Endothelial cell of umbilical vein (primary cell): ENCODE measurements around the gene MPZL2. TPM values are rescaled to one million over a fixed set of nuclear protein-coding genes. Genes with fewer than 3 reads are reported as not detected.

Experiments used
- BruUV-seq: library from RNA; stranded (reverse); fragments of 400-500 nt; replicated peaks from 2 replicates; lab custom pipeline; 2021; lab: Mats Ljungman, UMichigan
- CTCF ChIA-PET: fragments of 300-600, 350-600 bp; sonication (Branson Sonifier 250); formaldehyde crosslinking; loops from one replicate; lab custom pipeline; 2021; ENCODE audit warnings: antibody characterized with exemption, inconsistent platforms; lab: Charles Lee
- POLR2A ChIA-PET: fragments of 300-600, 350-600 bp; sonication (Branson Sonifier 250); formaldehyde crosslinking; loops from one replicate; lab custom pipeline; 2021; ENCODE audit warnings: antibody characterized with exemption, inconsistent platforms; lab: Charles Lee
- DNase-seq: peaks from one replicate; pipeline ENCODE4 v3.0.0-alpha.2; 2011; ENCODE audit warnings: low read depth, low spot score
- FAIRE-seq: peaks from 2 replicates; lab custom pipeline; 2011; peaks lifted over from hg19 to GRCh38; lab: Jason Lieb, UNC
- H2AFZ ChIP-seq: 2 replicates; pipeline ENCODE4 v1.6.0; 2012; ENCODE audit warnings: low read depth, low read length, control low read depth, inconsistent platforms
- H3K27ac ChIP-seq: 2 replicates; pipeline ENCODE4 v1.5.1; 2011; ENCODE audit warnings: low read depth, mild to moderate bottlenecking, control low read depth, low read length, moderate library complexity; ENCODE audit not compliant: insufficient read depth
- H3K27me3 ChIP-seq, 2 experiments: 2 replicates each; pipeline versions ENCODE4 v1.6.0 to v1.6.1; 2011; ENCODE audit warnings: low read length in 2 of 2, mixed read lengths in 1 of 2; ENCODE audit not compliant: control insufficient read depth in 2 of 2, insufficient read depth in 2 of 2
- H3K36me3 ChIP-seq, 2 experiments: 2 replicates in 1 of 2; 3 replicates in 1 of 2; pipeline ENCODE4 v1.5.1; 2011; ENCODE audit warnings: low read length in 2 of 2, mild to moderate bottlenecking in 1 of 2, moderate library complexity in 1 of 2; ENCODE audit not compliant: control insufficient read depth in 2 of 2, insufficient read depth in 2 of 2; ENCODE audit errors: extremely low read depth in 1 of 2
- H3K4me1 ChIP-seq: 3 replicates; pipeline ENCODE4 v1.5.1; 2011; ENCODE audit warnings: mild to moderate bottlenecking, low read length; ENCODE audit not compliant: control insufficient read depth, insufficient read depth; ENCODE audit errors: extremely low read depth
- H3K4me2 ChIP-seq: 2 replicates; pipeline ENCODE4 v1.6.1; 2011; ENCODE audit warnings: low read length, control low read depth, mixed read lengths; ENCODE audit not compliant: insufficient read depth
- H3K4me3 ChIP-seq, 3 experiments: fragments of 200-600 bp in 1 of 3; sonication (generic), shearing (Covaris generic) in 1 of 3; replicated peaks in 1 of 3; 2 replicates each; pipeline ENCODE4 v1.5.1; 2011 to 2016; ENCODE audit warnings: control low read depth in 3 of 3, low read length in 3 of 3, mild to moderate bottlenecking in 2 of 3, inconsistent platforms in 1 of 3, low read depth in 1 of 3, moderate library complexity in 1 of 3; ENCODE audit not compliant: insufficient read depth in 1 of 3
- H3K79me2 ChIP-seq: 2 replicates; pipeline ENCODE4 v1.6.0; 2012; ENCODE audit warnings: low read length, inconsistent platforms; ENCODE audit not compliant: control insufficient read depth, insufficient read depth
- H3K9ac ChIP-seq: replicated peaks from 2 replicates; pipeline ENCODE3; 2011; ENCODE audit warnings: low read length, control low read depth; ENCODE audit not compliant: insufficient read depth; ENCODE audit errors: extremely low read depth
- H3K9me1 ChIP-seq: replicated peaks from 3 replicates; pipeline ENCODE4 v1.6.0; 2011; ENCODE audit warnings: mild to moderate bottlenecking, low read length; ENCODE audit not compliant: control insufficient read depth, insufficient read depth; ENCODE audit errors: extremely low read depth
- H3K9me3 ChIP-seq: replicated peaks from 2 replicates; pipeline ENCODE4 v1.5.1; 2012; ENCODE audit warnings: low read length, inconsistent platforms; ENCODE audit not compliant: control insufficient read depth, insufficient read depth
- H4K20me1 ChIP-seq: replicated peaks from 2 replicates; pipeline ENCODE3; 2011; ENCODE audit warnings: mild to moderate bottlenecking, low read length; ENCODE audit not compliant: control insufficient read depth, insufficient read depth; ENCODE audit errors: extremely low read depth
- CTCF ChIP-seq, 2 donors: IDR thresholded peaks; 1 replicate in 1 of 2; 2 replicates in 1 of 2; pipeline ENCODE4 v1.5.1; 2011; ENCODE audit warnings: low read length in 2 of 2, mild to moderate bottlenecking in 2 of 2, moderate library complexity in 2 of 2, control low read depth in 1 of 2, inconsistent platforms in 1 of 2, low read depth in 1 of 2; ENCODE audit not compliant: insufficient read depth in 1 of 2; ENCODE audit errors: extremely low read depth in 1 of 2
- EZH2 ChIP-seq: IDR thresholded peaks from 2 replicates; pipeline ENCODE4 v1.6.1; 2012; ENCODE audit warnings: borderline replicate concordance, low read depth, mild to moderate bottlenecking, moderate library complexity, low read length, inconsistent platforms; ENCODE audit not compliant: severe bottlenecking
- FOS ChIP-seq: IDR thresholded peaks from 2 replicates; pipeline ENCODE4 v1.6.1; 2011; ENCODE audit warnings: mild to moderate bottlenecking, low read length, moderate library complexity, borderline replicate concordance; ENCODE audit not compliant: insufficient read depth
- GATA2 ChIP-seq: IDR thresholded peaks from 2 replicates; pipeline ENCODE4 v1.7.0; 2011; ENCODE audit warnings: low read depth, mild to moderate bottlenecking, moderate library complexity, mixed read lengths, low read length; ENCODE audit not compliant: insufficient read length, insufficient read depth
- JUN ChIP-seq: IDR thresholded peaks from 2 replicates; pipeline ENCODE4 v1.6.1; 2011; ENCODE audit warnings: borderline replicate concordance, low read depth; ENCODE audit not compliant: insufficient read length, insufficient read depth
- MAX ChIP-seq: IDR thresholded peaks from 2 replicates; pipeline ENCODE4 v1.6.1; 2011; ENCODE audit not compliant: insufficient read depth, insufficient read length
- MYC ChIP-seq: IDR thresholded peaks from one replicate; pipeline ENCODE4 v1.6.1; 2011; ENCODE audit warnings: mild to moderate bottlenecking, low read depth, low read length
- POLR2A ChIP-seq: IDR thresholded peaks from 2 replicates; pipeline ENCODE4 v1.6.1; 2012; ENCODE audit warnings: low read depth, mild to moderate bottlenecking, control low read depth, low read length
- POLR2AphosphoS5 ChIP-seq: IDR thresholded peaks from 2 replicates; pipeline ENCODE4 v1.6.1; 2012; ENCODE audit warnings: low read depth, mild to moderate bottlenecking, control low read depth, low read length, moderate library complexity; ENCODE audit not compliant: insufficient read depth
- dilution Hi-C: fragments of 300-500 bp; cut with MboI; formaldehyde crosslinking; loops from one replicate; pipeline ENCODE4 v1.15.0; 2019; ENCODE audit warnings: low sequenced_read_pairs; ENCODE audit not compliant: extremely low pct_ligation_motif_present
- intact Hi-C: fragments of 100-400 bp; cut with micrococcal nuclease; formaldehyde crosslinking; loops from one replicate; pipeline ENCODE4 v1.10.0; 2022
- polyA plus RNA-seq, 4 experiments: library from polyadenylated mRNA; depleted of rRNA in 3 of 4; stranded (reverse) in 3 of 4; unstranded in 1 of 4; fragments of >200 nt; gene quantifications; 2 replicates each; pipeline versions ENCODE4 v1.2.1 to v1.2.3, GENCODE V29; 2011 to 2012; ENCODE audit warnings: missing spikeins in 1 of 4
- total RNA-seq: library from RNA; stranded (reverse); gene quantifications from 2 replicates; pipeline ENCODE4 v1.2.3, GENCODE V29; 2021

The MPZL2 gene
- total and polyA plus RNA-seq, 2 donors (not counting 3 experiments of a cell fraction or from before 2014, with no cell fraction given): 21.0 to 49.5 TPM

GRCh38 chr11:118277312-118277711, 13.2 kb upstream of the MPZL2 start:
- intact Hi-C loops: no loop called here
- ChIA-PET CTCF (interaction anchor here (0.5 to 4.4 kb wide), 11 partner anchors 9 to 79 kb away, joined by 3 to 43 read pairs (median 3); partner anchors contain the start of gene MPZL2), POLR2A (interaction anchor here (0.7 to 1.0 kb wide), 2 partner anchors 12 to 961 kb away, joined by 3 to 7 read pairs; no protein-coding TSS in a partner anchor)
- FAIRE-seq (peak; percentile 85), DNase-seq (peak; percentile 83)
- H3K36me3 ChIP-seq: no peaks in the 10 kb centered on the region
- H3K27me3 ChIP-seq: no peaks in the 10 kb centered on the region
- H3K79me2 ChIP-seq: no peaks in the 10 kb centered on the region
- no peaks in the 10 kb centered on the region for H4K20me1 ChIP-seq
- H3K27ac ChIP-seq: peak overlapping the region; percentile 72
- dilution Hi-C loops: no loop called here
- no peaks in the 10 kb centered on the region for H3K9me1 ChIP-seq
- no TSS peak for BruUV-seq
- H3K9me3 ChIP-seq: no peaks in the 10 kb centered on the region
- H3K4me1 ChIP-seq: peaks cover 42% of the 10 kb centered on the region
- peak overlapping the region; percentile 47 for H3K4me2 ChIP-seq
- no peak for TF ChIP-seq EZH2
- peak; percentile 80 for TF ChIP-seq JUN
- TF ChIP-seq FOS: peak; percentile 94
- no peak for TF ChIP-seq MYC
- peak; percentile 81 for TF ChIP-seq POLR2AphosphoS5
- TF ChIP-seq MAX: no peak
- TF ChIP-seq GATA2: peak; percentile 35
- TF ChIP-seq CTCF (IDR thresholded peaks at IDR 0.05; ENCODE audit: extremely low read depth in 1 of 2, insufficient read depth in 1 of 2, low read depth in 1 of 2, low read length in 2 of 2): no peak
- TF ChIP-seq POLR2A: no peak
- H3K4me3 ChIP-seq: no peak overlapping the region
- peak overlapping the region; percentile 18 for H3K9ac ChIP-seq
- H2AFZ ChIP-seq: no peak overlapping the region
